ENCODE results near the gene ZBTB16.

DNA sequence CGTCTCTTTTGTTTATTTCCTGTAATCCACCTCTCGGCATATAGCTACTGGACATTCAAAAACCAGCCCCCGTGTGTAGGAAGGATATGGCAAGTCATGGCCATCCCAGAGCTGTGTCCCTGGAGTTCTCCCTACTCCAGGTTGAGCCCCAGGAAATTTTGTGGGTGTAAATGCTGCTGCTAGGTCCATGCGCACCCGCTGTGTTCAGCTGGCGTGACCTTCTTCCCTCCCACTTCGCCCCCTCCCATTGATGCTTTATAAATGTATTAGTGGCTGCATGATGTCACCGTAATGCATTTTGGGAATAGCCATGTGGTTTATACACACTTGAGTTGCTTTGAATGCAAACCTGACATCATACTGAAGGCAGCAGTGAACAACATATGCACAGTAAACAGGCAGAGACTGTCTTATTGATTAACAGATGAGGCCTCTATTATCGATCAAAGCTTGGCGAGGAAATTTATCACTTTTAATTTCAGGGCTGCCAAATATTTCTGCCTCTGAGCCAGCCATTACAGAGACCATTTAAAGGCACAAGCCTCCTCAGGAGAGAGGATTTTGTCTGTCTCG is 123.0 kb downstream of the ZBTB16 start:
- TF ChIP-seq, protein P1, sequence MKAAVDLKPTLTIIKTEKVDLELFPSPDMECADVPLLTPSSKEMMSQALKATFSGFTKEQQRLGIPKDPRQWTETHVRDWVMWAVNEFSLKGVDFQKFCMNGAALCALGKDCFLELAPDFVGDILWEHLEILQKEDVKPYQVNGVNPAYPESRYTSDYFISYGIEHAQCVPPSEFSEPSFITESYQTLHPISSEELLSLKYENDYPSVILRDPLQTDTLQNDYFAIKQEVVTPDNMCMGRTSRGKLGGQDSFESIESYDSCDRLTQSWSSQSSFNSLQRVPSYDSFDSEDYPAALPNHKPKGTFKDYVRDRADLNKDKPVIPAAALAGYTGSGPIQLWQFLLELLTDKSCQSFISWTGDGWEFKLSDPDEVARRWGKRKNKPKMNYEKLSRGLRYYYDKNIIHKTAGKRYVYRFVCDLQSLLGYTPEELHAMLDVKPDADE (IDR thresholded peaks at IDR 0.05): no peak
- TF ChIP-seq, protein P2, sequence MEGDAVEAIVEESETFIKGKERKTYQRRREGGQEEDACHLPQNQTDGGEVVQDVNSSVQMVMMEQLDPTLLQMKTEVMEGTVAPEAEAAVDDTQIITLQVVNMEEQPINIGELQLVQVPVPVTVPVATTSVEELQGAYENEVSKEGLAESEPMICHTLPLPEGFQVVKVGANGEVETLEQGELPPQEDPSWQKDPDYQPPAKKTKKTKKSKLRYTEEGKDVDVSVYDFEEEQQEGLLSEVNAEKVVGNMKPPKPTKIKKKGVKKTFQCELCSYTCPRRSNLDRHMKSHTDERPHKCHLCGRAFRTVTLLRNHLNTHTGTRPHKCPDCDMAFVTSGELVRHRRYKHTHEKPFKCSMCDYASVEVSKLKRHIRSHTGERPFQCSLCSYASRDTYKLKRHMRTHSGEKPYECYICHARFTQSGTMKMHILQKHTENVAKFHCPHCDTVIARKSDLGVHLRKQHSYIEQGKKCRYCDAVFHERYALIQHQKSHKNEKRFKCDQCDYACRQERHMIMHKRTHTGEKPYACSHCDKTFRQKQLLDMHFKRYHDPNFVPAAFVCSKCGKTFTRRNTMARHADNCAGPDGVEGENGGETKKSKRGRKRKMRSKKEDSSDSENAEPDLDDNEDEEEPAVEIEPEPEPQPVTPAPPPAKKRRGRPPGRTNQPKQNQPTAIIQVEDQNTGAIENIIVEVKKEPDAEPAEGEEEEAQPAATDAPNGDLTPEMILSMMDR (conservative IDR thresholded peaks at IDR 0.05; ENCODE audit: low read depth in 2 of 2): no peak
- TF ChIP-seq EZH2 (IDR thresholded peaks at IDR 0.05; ENCODE audit: low read depth, unreplicated experiment) (no peak), POLR2AphosphoS5 (IDR thresholded peaks at IDR 0.05; ENCODE audit: low read depth) (no peak), EZH2phosphoT487 (IDR thresholded peaks at IDR 0.05; ENCODE audit: unreplicated experiment) (no peak), STAT1 (IDR thresholded peaks at IDR 0.05; ENCODE audit: unreplicated experiment) (no peak), CREB1 (CRISPR knock-in tag; IDR thresholded peaks at IDR 0.05; ENCODE audit: low read depth) (no peak), ZNF114 (CRISPR knock-in tag; IDR thresholded peaks at IDR 0.05) (no peak), JUNB (IDR thresholded peaks at IDR 0.05; ENCODE audit: unreplicated experiment) (no peak)
- TF ChIP-seq, protein P3, sequence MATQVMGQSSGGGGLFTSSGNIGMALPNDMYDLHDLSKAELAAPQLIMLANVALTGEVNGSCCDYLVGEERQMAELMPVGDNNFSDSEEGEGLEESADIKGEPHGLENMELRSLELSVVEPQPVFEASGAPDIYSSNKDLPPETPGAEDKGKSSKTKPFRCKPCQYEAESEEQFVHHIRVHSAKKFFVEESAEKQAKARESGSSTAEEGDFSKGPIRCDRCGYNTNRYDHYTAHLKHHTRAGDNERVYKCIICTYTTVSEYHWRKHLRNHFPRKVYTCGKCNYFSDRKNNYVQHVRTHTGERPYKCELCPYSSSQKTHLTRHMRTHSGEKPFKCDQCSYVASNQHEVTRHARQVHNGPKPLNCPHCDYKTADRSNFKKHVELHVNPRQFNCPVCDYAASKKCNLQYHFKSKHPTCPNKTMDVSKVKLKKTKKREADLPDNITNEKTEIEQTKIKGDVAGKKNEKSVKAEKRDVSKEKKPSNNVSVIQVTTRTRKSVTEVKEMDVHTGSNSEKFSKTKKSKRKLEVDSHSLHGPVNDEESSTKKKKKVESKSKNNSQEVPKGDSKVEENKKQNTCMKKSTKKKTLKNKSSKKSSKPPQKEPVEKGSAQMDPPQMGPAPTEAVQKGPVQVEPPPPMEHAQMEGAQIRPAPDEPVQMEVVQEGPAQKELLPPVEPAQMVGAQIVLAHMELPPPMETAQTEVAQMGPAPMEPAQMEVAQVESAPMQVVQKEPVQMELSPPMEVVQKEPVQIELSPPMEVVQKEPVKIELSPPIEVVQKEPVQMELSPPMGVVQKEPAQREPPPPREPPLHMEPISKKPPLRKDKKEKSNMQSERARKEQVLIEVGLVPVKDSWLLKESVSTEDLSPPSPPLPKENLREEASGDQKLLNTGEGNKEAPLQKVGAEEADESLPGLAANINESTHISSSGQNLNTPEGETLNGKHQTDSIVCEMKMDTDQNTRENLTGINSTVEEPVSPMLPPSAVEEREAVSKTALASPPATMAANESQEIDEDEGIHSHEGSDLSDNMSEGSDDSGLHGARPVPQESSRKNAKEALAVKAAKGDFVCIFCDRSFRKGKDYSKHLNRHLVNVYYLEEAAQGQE (IDR thresholded peaks at IDR 0.05; ENCODE audit: unreplicated experiment): no peak
- TF ChIP-seq, protein P4, sequence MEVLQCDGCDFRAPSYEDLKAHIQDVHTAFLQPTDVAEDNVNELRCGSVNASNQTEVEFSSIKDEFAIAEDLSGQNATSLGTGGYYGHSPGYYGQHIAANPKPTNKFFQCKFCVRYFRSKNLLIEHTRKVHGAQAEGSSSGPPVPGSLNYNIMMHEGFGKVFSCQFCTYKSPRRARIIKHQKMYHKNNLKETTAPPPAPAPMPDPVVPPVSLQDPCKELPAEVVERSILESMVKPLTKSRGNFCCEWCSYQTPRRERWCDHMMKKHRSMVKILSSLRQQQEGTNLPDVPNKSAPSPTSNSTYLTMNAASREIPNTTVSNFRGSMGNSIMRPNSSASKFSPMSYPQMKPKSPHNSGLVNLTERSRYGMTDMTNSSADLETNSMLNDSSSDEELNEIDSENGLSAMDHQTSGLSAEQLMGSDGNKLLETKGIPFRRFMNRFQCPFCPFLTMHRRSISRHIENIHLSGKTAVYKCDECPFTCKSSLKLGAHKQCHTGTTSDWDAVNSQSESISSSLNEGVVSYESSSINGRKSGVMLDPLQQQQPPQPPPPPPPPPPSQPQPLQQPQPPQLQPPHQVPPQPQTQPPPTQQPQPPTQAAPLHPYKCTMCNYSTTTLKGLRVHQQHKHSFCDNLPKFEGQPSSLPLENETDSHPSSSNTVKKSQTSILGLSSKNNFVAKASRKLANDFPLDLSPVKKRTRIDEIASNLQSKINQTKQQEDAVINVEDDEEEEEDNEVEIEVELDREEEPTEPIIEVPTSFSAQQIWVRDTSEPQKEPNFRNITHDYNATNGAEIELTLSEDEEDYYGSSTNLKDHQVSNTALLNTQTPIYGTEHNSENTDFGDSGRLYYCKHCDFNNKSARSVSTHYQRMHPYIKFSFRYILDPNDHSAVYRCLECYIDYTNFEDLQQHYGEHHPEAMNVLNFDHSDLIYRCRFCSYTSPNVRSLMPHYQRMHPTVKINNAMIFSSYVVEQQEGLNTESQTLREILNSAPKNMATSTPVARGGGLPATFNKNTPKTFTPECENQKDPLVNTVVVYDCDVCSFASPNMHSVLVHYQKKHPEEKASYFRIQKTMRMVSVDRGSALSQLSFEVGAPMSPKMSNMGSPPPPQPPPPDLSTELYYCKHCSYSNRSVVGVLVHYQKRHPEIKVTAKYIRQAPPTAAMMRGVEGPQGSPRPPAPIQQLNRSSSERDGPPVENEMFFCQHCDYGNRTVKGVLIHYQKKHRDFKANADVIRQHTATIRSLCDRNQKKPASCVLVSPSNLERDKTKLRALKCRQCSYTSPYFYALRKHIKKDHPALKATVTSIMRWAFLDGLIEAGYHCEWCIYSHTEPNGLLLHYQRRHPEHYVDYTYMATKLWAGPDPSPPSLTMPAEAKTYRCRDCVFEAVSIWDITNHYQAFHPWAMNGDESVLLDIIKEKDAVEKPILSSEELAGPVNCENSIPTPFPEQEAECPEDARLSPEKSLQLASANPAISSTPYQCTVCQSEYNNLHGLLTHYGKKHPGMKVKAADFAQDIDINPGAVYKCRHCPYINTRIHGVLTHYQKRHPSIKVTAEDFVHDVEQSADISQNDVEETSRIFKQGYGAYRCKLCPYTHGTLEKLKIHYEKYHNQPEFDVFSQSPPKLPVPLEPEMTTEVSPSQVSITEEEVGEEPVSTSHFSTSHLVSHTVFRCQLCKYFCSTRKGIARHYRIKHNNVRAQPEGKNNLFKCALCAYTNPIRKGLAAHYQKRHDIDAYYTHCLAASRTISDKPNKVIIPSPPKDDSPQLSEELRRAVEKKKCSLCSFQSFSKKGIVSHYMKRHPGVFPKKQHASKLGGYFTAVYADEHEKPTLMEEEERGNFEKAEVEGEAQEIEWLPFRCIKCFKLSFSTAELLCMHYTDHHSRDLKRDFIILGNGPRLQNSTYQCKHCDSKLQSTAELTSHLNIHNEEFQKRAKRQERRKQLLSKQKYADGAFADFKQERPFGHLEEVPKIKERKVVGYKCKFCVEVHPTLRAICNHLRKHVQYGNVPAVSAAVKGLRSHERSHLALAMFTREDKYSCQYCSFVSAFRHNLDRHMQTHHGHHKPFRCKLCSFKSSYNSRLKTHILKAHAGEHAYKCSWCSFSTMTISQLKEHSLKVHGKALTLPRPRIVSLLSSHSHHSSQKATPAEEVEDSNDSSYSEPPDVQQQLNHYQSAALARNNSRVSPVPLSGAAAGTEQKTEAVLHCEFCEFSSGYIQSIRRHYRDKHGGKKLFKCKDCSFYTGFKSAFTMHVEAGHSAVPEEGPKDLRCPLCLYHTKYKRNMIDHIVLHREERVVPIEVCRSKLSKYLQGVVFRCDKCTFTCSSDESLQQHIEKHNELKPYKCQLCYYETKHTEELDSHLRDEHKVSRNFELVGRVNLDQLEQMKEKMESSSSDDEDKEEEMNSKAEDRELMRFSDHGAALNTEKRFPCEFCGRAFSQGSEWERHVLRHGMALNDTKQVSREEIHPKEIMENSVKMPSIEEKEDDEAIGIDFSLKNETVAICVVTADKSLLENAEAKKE (CRISPR knock-in tag; IDR thresholded peaks at IDR 0.05): no peak

Measured in GM23338 (cell line).